ENCODE results near the gene GRB2.

DNA sequence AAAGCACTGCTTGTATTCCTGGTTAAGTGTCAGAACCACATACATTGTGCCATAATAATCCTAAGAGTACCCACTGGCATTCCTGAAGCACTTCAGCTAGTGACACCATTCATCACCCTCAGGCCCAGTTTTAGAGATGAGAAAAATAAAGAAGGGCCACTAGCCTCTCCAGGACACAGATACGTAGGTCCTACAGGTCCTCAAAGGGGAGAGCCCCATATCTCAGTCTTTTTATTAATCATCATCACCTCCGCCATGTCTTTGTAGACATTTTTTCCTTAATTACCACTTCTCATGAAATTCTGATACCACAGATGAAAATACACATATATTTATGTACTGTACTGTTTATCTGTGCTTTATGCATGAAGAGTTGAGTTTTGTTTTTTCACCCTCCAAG, 43.5 kb downstream of the GRB2 start:
- TF ChIP-seq, protein P1, sequence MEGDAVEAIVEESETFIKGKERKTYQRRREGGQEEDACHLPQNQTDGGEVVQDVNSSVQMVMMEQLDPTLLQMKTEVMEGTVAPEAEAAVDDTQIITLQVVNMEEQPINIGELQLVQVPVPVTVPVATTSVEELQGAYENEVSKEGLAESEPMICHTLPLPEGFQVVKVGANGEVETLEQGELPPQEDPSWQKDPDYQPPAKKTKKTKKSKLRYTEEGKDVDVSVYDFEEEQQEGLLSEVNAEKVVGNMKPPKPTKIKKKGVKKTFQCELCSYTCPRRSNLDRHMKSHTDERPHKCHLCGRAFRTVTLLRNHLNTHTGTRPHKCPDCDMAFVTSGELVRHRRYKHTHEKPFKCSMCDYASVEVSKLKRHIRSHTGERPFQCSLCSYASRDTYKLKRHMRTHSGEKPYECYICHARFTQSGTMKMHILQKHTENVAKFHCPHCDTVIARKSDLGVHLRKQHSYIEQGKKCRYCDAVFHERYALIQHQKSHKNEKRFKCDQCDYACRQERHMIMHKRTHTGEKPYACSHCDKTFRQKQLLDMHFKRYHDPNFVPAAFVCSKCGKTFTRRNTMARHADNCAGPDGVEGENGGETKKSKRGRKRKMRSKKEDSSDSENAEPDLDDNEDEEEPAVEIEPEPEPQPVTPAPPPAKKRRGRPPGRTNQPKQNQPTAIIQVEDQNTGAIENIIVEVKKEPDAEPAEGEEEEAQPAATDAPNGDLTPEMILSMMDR (IDR thresholded peaks at IDR 0.05), result no peak
- TF ChIP-seq POLR2A (IDR thresholded peaks at IDR 0.05), result no peak

Data from Peyer's patch (tissue), 4 donors.